Adrenal gland (tissue), 12 donors: ENCODE measurements around the gene TTYH2. TPM values are rescaled to one million over a fixed set of nuclear protein-coding genes. Genes with fewer than 3 reads are reported as not detected.
"Not testable (repeated sequence)": the region's sequence is repeated elsewhere in the genome, so short reads cannot be mapped to it uniquely, and the experiment has no call there.

ENCODE experiments used
- DNase-seq, 7 donors: peaks; one replicate each; pipeline ENCODE4 v3.0.0-alpha.2; 2019 to 2020
- H3K27ac ChIP-seq, 5 donors: fragments of 200-600 bp; sonication (generic) in 4 of 5; 1 replicate in 3 of 5; 2 replicates in 2 of 5; pipeline versions ENCODE4 v1.5.1 to v1.8.0; 2016 to 2020; ENCODE audit warnings: mild to moderate bottlenecking in 1 of 5
- H3K27me3 ChIP-seq: fragments of 200-600 bp; 2 replicates; pipeline ENCODE4 v1.8.0; 2021
- H3K36me3 ChIP-seq, 2 donors: fragments of 200-600 bp; replicated peaks in 1 of 2; 1 replicate in 1 of 2; 2 replicates in 1 of 2; pipeline versions ENCODE4 v1.5.1 to v1.8.0; 2018 to 2022
- H3K4me1 ChIP-seq, 2 donors: fragments of 200-600 bp; replicated peaks in 1 of 2; 1 replicate in 1 of 2; 2 replicates in 1 of 2; pipeline versions ENCODE4 v1.5.1 to v1.8.0; 2018 to 2021
- H3K4me3 ChIP-seq, 4 donors: fragments of 200-600 bp; sonication (generic) in 3 of 4; one replicate each; pipeline ENCODE4 v1.5.1; 2016 to 2018
- H3K9me3 ChIP-seq, 3 donors: fragments of 200-600 bp; sonication (generic) in 1 of 3; replicated peaks in 1 of 3; 1 replicate in 2 of 3; 2 replicates in 1 of 3; pipeline versions ENCODE4 v1.5.1 to v1.8.0; 2016 to 2021
- POLR2A ChIP-seq, 2 donors: fragments of 450-650 bp; IDR thresholded peaks; one replicate each; pipeline ENCODE4 v1.6.1; 2017; ENCODE audit warnings: antibody characterized with exemption in 2 of 2, mild to moderate bottlenecking in 2 of 2, moderate library complexity in 1 of 2
- WGBS, 4 donors: extraction: QIAGEN DNeasy Blood & Tissue Kit in 2 of 4; methylation state at CpG; one replicate each; pipeline versions ENCODE4 v1.1.5 to v1.1.7; 2013 to 2017; 5-methylcytosine and 5-hydroxymethylcytosine counted together
- intact Hi-C, 2 donors: fragments of 100-400 bp; cut with DNase I; formaldehyde crosslinking; loops; one replicate each; pipeline versions ENCODE4 v1.14.1 to v1.15.0; 2022 to 2023
- polyA plus RNA-seq, 3 donors: library from polyadenylated mRNA; stranded (reverse); fragments of 200-250 nt in 2 of 3; fragments of 350-450 nt in 1 of 3; fragmentation: Illumina TruSeq in 1 of 3; extraction: RNeasy Lipid Tissue Mini Kit (QIAGEN cat#74804) in 1 of 3; gene quantifications; one replicate each; pipeline ENCODE4 v1.2.3, GENCODE V29; 2013 to 2014
- total RNA-seq, 9 donors: library from RNA; depleted of rRNA in 4 of 9; stranded (reverse); fragments of >200 nt in 4 of 9; fragments of 120-200 nt in 1 of 9; fragmentation: NEBNext Ultra II Directional in 1 of 9; extraction: Animal tissue kit (Norgen Biotek cat#: 25700) in 1 of 9; gene quantifications; one replicate each; pipeline versions ENCODE4 v1.1.0 to v1.2.4, GENCODE V29; 2013 to 2023
- TF ChIP-seq, protein P1 (sequence below), 6 experiments: fragments of 450-650 bp in 4 of 6; fragments of 200-600 bp in 2 of 6; sonication (generic) in 1 of 6; IDR thresholded peaks; 1 replicate in 5 of 6; 2 replicates in 1 of 6; pipeline versions ENCODE4 v1.5.1 to v1.8.0; 2016 to 2021; ENCODE audit warnings: antibody characterized with exemption in 6 of 6, mild to moderate bottlenecking in 2 of 6, moderate library complexity in 1 of 6
- donor health status: healthy with polysubstance abuse.
- donor health status: Bipolar disorder and iron deficiency.
- donor health status: DM: yes; HTN: yes; CAD: no.
- donor health status: DM: no; HTN: no; CAD: no.
- donor health status: DM: no; HTN: no; CAD: no.
- donor health status: DM: yes; HTN: yes; CAD: no.

TTYH2 gene
- total and polyA plus RNA-seq, 12 donors = 2.9 to 40.5 (median 7.8) TPM

GRCh38 chr17:74276051-74276476 is 62.7 kb downstream of the TTYH2 start:
- TF ChIP-seq POLR2A (IDR thresholded peaks at IDR 0.05) = no peak
- TF ChIP-seq, protein P1, sequence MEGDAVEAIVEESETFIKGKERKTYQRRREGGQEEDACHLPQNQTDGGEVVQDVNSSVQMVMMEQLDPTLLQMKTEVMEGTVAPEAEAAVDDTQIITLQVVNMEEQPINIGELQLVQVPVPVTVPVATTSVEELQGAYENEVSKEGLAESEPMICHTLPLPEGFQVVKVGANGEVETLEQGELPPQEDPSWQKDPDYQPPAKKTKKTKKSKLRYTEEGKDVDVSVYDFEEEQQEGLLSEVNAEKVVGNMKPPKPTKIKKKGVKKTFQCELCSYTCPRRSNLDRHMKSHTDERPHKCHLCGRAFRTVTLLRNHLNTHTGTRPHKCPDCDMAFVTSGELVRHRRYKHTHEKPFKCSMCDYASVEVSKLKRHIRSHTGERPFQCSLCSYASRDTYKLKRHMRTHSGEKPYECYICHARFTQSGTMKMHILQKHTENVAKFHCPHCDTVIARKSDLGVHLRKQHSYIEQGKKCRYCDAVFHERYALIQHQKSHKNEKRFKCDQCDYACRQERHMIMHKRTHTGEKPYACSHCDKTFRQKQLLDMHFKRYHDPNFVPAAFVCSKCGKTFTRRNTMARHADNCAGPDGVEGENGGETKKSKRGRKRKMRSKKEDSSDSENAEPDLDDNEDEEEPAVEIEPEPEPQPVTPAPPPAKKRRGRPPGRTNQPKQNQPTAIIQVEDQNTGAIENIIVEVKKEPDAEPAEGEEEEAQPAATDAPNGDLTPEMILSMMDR (IDR thresholded peaks at IDR 0.05) = no peak
- H3K36me3 ChIP-seq = no peaks in the 10 kb centered on the region
- intact Hi-C loops = loop anchor here in 1 of 2 donors (10.0 kb wide), 1 partner anchor 61 kb away; the partner anchor contains the start of gene TTYH2
- peak overlapping the region in 2 of 5 donors; percentile 23 to 26 for H3K27ac ChIP-seq
- DNase-seq = no peak
- peaks cover 15% of the 10 kb centered on the region for H3K27me3 ChIP-seq
- peaks cover 0 to 9% of the 10 kb centered on the region in 2 donors for H3K4me1 ChIP-seq
- 57 to 80% (median 61%) methylated on average over 12 of the region's 12 CpGs for WGBS, 4 donors
- no peak overlapping the region for H3K4me3 ChIP-seq
- H3K9me3 ChIP-seq = no peaks in the 10 kb centered on the region

GRCh38 chr17:74276541-74277009 is 63.2 kb downstream of the TTYH2 start:
- TF ChIP-seq, protein P1 (IDR thresholded peaks at IDR 0.05) = no peak
- no peak for TF ChIP-seq POLR2A (IDR thresholded peaks at IDR 0.05)
- Histone ChIP-seq H3K27ac (peak overlapping the region in 2 of 5 donors; percentile 23 to 26), H3K27me3 (peaks cover 15% of the 10 kb centered on the region), H3K4me3 (no peak overlapping the region), H3K4me1 (peaks cover 0 to 9% of the 10 kb centered on the region in 2 donors), H3K36me3 (no peaks in the 10 kb centered on the region), H3K9me3 (no peaks in the 10 kb centered on the region)
- intact Hi-C loops = loop anchor here in 1 of 2 donors (10.0 kb wide), 1 partner anchor 62 kb away; the partner anchor contains the start of gene TTYH2
- DNase-seq = no peak
- 50 to 72% (median 62%) methylated on average over 4 to 5 of the region's 5 CpGs for WGBS, 4 donors

DNA sequence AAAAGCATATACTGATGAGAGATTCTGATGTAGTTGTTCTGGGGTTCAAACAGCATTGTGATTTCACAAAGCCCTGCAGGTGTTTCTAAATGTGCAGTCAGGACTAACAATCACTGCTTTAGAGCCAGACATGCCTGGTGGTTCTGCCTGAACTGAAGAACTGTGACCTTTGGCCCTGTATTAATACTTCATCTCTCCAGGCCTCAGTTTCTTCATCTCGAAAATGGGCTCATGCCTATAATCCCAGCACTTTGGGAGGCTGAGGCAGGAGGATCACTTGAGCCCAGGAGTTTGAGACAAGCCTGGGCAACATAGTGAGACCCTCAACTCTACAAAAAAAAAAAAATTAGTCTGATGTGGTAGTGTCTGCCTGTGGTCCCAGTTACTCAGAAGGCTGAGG is 64.6 kb downstream of the TTYH2 start:
- no peak for DNase-seq
- TF ChIP-seq, protein P1 (IDR thresholded peaks at IDR 0.05) = no peak
- TF ChIP-seq POLR2A (IDR thresholded peaks at IDR 0.05) = no peak
- intact Hi-C loops = loop anchor here in 1 of 2 donors (10.0 kb wide), 1 partner anchor 63 kb away; the partner anchor contains the start of gene TTYH2
- H3K36me3 ChIP-seq = no peaks in the 10 kb centered on the region
- WGBS, 4 donors = 67 to 88% (median 74%) methylated on average over 1 of the region's 1 CpG
- no peaks in the 10 kb centered on the region for H3K9me3 ChIP-seq
- H3K27ac ChIP-seq = no peak overlapping the region
- H3K4me1 ChIP-seq = peaks cover 5 to 9% of the 10 kb centered on the region in 2 donors
- no peak overlapping the region for H3K4me3 ChIP-seq
- peaks cover 15% of the 10 kb centered on the region for H3K27me3 ChIP-seq

DNA sequence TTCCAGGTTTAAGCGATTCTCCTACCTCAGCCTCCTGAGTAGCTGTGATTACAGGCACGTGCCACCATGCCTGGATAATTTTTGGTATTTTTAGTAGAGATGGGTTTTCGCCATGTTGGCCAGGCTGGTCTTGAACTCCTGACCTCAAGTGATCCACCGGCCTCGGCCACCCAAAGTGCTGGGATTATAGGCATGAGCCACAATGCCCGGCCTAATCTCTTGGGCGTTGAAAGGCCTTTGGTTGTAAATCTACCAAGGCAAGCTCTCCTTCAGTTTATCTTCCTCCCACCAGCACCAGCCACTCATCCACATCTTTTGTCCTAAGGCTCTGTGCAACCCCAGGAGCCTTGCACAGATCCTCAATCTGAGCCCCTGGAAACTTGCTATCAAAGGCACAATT is 66.2 kb downstream of the TTYH2 start:
- not testable (repeated sequence) for H3K4me1 ChIP-seq, H3K27me3 ChIP-seq, DNase-seq, H3K36me3 ChIP-seq, H3K9me3 ChIP-seq, H3K4me3 ChIP-seq, H3K27ac ChIP-seq
- intact Hi-C loops = loop anchor here in 1 of 2 donors (10.0 kb wide), 1 partner anchor 65 kb away; the partner anchor contains the start of gene TTYH2
- 83 to 100% (median 93%) methylated on average over 7 of the region's 7 CpGs for WGBS, 4 donors

DNA sequence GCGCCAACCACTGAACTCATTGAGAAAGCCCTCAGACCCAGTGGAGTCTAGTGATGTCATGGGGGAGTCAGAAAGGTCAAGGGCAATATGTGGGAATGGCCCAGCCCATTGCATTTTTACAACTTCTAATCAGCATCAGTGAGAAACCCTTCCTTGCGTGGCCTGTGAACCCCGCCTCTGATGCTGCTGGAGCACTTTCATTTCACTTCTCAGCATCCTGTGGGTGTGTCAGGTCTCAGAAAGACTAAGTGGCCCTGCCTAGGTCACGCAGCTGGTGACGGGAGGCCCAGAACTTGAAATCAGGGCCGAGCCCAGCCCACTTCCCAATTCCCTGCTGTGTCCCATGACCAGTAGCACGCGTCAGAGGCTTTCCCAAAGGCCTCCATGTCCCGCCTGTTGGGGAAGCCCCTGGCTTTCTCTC is 66.7 kb downstream of the TTYH2 start:
- intact Hi-C loops = no loop called here
- H3K36me3 ChIP-seq = no peaks in the 10 kb centered on the region
- no peak for DNase-seq
- H3K27ac ChIP-seq = no peak overlapping the region
- H3K9me3 ChIP-seq = no peaks in the 10 kb centered on the region
- WGBS, 4 donors = 67 to 83% (median 81%) methylated on average over 6 to 9 of the region's 9 CpGs
- no peak overlapping the region for H3K4me3 ChIP-seq
- TF ChIP-seq, protein P1 (IDR thresholded peaks at IDR 0.05) = no peak
- no peak for TF ChIP-seq POLR2A (IDR thresholded peaks at IDR 0.05)
- peaks cover 0 to 5% of the 10 kb centered on the region in 2 donors for H3K4me1 ChIP-seq
- H3K27me3 ChIP-seq = peaks cover 4% of the 10 kb centered on the region
